Effector memory CD4-positive, alpha-beta T cell (primary cell): Measurements from ENCODE around the gene MLLT1.

ENCODE experiments used
- DNase-seq, 3 donors: peaks; one replicate each; pipeline ENCODE4 v3.0.0-alpha.2; 2020
- H3K27ac ChIP-seq: 2 replicates; pipeline ENCODE4 v1.7.0; 2013; ENCODE audit warnings: mild to moderate bottlenecking, low read length, moderate library complexity; ENCODE audit not compliant: insufficient read depth, poor library complexity, severe bottlenecking
- H3K27me3 ChIP-seq: replicated peaks from 2 replicates; pipeline ENCODE4 v1.7.0; 2013; ENCODE audit warnings: mild to moderate bottlenecking, low read length; ENCODE audit not compliant: insufficient read depth, control insufficient read depth, poor library complexity, severe bottlenecking
- H3K36me3 ChIP-seq: 2 replicates; pipeline ENCODE4 v1.7.0; 2013; ENCODE audit warnings: mild to moderate bottlenecking, low read length, moderate library complexity; ENCODE audit not compliant: control insufficient read depth, insufficient read depth
- H3K4me1 ChIP-seq: 2 replicates; pipeline ENCODE4 v1.7.0; 2013; ENCODE audit warnings: low read length, mild to moderate bottlenecking; ENCODE audit not compliant: control insufficient read depth, insufficient read depth, poor library complexity, severe bottlenecking
- H3K4me3 ChIP-seq: 2 replicates; pipeline ENCODE4 v1.7.0; 2013; ENCODE audit warnings: low read length, low read depth, mild to moderate bottlenecking; ENCODE audit not compliant: insufficient read depth, poor library complexity, severe bottlenecking
- H3K9me3 ChIP-seq: 2 replicates; pipeline ENCODE4 v1.7.0; 2013; ENCODE audit warnings: mild to moderate bottlenecking, low read length, moderate library complexity; ENCODE audit not compliant: control insufficient read depth

MLLT1 gene

DNA sequence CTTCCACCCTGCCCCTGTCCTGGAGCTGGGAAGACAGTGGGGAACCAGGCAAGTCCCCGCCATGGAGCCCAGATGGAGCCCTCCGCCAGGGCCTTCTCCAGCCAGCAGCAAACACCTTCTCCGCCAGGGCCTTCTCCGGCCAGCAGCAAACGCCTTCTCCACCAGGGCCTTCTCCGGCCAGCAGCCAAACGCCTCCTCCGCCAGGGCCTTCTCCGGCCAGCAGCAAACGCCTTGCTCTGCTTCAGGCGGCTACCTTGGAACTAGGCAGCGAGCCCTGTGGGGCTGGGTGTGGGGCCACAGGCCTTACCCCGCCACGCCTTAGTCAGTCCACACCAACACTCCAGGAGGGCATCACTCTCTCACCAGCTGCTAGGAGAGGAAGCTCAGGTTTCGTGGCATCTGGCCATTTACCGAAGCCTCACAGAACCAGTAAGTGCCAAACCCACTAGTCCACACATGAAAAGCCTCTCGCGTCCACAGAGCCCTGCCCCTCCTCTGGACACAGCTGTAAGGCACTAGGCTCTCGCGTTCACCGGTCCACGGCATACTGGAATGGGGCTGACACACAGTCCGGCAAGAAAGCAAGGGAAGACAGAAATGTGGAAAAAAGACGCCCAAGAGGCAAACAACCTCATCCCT lies 41.0 kb downstream of the MLLT1 start:
- Histone ChIP-seq H3K36me3 (no peaks in the 10 kb centered on the region), H3K27ac (no peak overlapping the region), H3K4me3 (no peak overlapping the region), H3K4me1 (peaks cover 10% of the 10 kb centered on the region), H3K27me3 (no peaks in the 10 kb centered on the region), H3K9me3 (no peaks in the 10 kb centered on the region)
- DNase-seq = no peak

DNA sequence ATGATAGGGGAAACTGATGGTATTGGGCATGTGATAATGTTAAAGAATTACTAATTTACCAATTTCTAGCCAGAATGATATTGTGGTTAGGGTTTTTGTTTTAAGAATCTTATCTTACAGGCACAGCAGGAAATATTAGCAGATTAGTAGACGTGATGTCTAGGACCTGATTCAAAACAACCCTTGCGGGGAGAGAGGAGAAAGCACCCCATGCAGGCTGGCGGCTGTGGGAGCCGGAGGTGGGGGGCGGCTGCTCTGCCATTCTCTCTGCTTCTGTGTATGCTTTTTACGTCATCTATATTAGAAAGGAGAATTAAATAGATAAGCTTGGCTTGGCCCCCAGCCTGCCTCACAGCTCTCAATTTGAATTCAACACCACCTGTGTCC lies 41.5 kb downstream of the MLLT1 start:
- Histone ChIP-seq H3K27ac (no peak overlapping the region), H3K9me3 (no peaks in the 10 kb centered on the region), H3K36me3 (no peaks in the 10 kb centered on the region), H3K27me3 (no peaks in the 10 kb centered on the region), H3K4me1 (peaks cover 10% of the 10 kb centered on the region), H3K4me3 (no peak overlapping the region)
- no peak for DNase-seq

DNA sequence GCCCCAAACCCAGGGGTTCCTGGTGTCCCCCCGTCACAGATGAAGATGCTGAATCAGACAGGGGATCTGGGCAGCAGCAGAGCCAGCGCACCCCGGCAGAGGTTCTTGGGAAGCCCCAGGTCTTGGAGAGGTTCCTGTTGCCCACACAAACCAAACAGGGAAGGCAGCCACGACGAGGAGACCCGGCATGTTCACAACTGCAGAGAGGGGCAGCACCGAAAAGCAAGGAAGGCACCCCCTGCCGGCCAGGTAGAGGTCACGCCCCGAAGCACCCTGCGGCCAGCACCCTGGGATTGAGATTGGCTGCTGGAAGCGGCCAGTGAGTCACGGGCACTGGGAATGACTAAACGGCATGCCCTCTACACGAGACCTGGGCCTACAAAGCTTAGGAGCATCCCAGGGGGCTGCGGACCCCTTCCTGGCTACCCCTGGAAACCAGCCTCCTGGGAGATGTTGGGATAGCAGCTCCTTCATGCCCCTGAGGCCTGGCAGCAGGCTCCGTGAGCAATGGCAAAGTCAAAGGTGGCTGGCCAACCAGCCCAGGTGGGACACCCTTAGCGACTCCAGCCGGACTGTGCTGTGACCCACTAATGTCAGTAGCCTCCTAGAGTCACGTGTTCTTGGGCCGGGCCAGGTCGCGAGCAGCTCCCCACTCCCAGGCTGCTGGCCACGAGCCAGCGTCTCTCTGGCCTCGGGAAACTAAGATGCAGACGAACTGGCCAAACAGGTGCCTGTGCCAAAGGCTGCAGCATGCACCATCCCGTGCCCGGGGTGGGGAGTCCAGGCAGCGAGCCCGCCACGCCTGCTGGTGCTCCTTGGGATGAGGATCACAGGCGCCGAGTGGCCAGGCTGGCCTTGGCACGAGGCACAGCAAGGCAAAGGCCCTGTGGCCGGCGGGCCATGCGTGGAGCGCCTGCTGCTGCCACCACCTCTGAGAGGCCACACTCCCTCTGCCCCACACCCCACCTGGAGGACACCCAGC lies 43.2 kb downstream of the MLLT1 start:
- no peak overlapping the region for H3K4me3 ChIP-seq
- H3K27me3 ChIP-seq = no peaks in the 10 kb centered on the region
- H3K9me3 ChIP-seq = no peaks in the 10 kb centered on the region
- no peak for DNase-seq
- H3K4me1 ChIP-seq = peaks cover 10% of the 10 kb centered on the region
- H3K27ac ChIP-seq = no peak overlapping the region
- no peaks in the 10 kb centered on the region for H3K36me3 ChIP-seq

DNA sequence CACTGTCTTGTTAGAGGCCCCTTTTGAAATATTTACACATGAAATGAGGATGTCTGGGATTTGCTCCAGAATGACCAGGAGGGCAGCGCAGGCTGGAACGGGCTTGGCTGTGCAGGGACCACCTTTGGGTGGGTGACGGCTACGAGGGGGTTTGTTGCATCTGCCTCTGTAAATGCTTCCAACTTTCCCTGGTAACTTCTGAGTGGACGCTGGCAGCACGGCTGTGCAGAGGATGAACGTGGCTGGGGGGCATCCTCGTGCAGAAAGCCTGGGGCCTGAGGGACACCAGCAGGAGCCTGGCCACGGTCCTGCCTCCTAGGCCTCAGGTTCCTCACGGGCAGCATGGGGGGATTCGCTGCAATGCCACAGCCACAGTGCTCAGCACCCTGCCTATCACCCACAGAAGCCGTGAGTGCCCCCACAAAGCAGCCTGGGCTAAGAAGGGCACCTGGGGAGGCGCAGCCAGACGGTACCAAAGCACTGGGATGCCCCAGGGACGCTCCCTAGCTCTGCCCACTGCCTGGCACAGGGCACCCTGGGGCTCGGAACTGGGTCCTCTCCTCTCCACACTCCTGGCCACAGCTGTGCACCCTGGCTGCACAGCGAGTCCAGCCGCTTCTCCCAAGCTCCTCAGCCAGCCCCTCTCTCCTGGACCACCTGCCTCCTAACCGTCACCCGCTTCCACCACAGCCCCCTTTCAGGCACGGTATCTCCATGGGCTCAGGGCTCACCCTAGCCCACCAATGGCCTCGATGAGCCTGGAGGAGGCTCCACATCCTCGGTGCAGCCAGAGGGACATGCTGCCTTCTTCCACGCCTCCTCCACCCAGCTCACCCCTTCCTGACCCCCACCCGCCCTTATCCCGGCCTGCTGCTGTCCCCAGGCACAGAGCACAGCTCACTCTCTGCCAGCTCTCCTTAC lies 44.5 kb downstream of the MLLT1 start:
- Histone ChIP-seq H3K27me3 (no peaks in the 10 kb centered on the region), H3K4me3 (no peak overlapping the region), H3K9me3 (no peaks in the 10 kb centered on the region), H3K27ac (no peak overlapping the region), H3K4me1 (peaks cover 8% of the 10 kb centered on the region), H3K36me3 (no peaks in the 10 kb centered on the region)
- DNase-seq = no peak

DNA sequence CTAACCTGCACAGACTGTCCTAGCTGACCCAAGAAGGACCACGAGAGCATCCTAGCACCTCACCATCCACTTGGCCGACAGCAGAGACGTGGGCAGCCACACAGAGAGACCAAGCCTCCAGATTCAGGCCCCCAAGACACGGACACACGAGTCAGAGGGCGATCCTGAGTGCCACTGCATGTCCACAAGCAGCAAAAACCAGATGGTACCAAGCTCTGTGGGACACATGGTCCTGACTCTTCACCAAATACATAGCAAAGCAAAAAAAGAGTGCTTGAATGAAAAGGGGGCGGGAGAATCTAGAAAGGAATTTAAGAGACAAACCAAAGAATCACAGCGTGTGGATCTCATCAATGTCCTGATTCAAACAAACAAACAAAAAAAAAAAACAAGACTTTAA lies 45.2 kb downstream of the MLLT1 start:
- no peak overlapping the region for H3K4me3 ChIP-seq
- H3K9me3 ChIP-seq = no peaks in the 10 kb centered on the region
- DNase-seq = no peak
- no peaks in the 10 kb centered on the region for H3K27me3 ChIP-seq
- no peaks in the 10 kb centered on the region for H3K36me3 ChIP-seq
- H3K4me1 ChIP-seq = peaks cover 6% of the 10 kb centered on the region
- no peak overlapping the region for H3K27ac ChIP-seq

DNA sequence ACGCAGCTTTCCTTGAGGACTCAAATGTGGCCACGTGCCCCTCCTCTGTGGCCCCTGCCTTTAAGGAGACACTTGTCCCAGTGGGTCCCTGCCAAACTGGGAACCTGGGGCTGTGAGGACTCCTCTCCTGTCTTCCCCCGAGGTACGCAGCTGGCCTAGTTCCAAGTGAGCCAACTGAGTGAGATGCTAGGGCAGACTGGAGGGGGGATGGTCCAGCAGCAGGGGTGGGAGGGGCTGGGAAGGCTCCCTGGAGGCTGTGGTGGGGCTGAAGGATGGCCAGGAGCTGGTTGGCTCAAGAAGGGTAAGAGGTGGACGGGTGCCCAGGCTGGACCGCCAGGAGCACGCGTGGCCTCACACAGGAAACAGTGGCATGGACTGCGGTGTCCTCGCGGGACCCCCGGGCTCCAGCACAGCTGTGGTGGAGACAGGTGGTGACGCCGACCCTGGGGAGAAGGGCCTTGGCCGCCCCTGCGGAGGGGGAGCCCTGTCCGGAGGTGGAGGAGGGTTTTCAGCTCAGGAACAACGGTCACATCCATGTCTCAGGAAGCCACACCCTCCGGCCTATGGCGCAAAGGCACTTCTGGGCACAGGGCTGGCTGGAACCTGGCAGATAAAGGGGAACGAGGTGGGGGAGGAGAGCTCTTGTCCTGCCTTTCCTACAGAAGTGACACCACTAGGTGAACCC lies 45.8 kb downstream of the MLLT1 start:
- Histone ChIP-seq H3K27ac (no peak overlapping the region), H3K4me1 (peaks cover 6% of the 10 kb centered on the region), H3K9me3 (no peaks in the 10 kb centered on the region), H3K4me3 (no peak overlapping the region), H3K27me3 (no peaks in the 10 kb centered on the region), H3K36me3 (no peaks in the 10 kb centered on the region)
- no peak for DNase-seq

DNA sequence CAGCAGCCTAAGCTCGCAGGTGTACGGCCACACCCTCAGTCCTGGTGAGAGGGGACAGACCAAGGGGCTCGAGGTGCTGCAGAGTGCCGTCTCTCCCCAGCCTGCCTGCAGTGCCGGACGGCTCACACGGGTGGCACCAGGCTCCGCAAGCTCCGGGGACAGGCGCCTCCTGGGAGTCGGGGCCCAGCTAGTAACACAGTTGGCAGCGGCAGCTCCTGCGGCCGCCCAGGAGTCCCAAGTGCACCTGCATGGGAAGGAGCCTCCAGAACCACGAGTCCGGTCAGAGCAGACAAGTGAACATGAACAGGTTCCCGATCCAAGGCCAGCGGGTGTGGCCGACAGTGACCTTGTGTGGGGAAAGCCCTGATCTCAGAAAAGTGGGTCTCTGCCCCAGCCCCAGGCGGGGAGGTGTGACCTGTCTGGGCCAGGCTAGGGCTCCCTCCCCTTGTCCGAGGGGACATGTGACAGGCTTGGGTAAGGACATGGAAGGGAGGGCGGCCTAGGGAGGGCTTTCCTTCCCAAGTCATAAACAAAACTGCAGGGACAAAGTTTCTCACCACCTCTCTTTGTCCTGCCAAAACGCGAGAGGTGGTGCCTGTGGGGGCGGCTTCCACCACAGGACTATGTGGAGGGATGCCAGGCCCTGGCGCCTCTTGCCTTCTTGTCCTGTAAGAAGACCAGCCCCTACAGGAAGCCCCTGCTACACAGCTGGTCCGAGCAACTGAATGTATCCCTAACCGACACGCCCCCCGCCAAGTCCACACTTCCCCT lies 46.5 kb downstream of the MLLT1 start:
- DNase-seq = no peak
- no peaks in the 10 kb centered on the region for H3K36me3 ChIP-seq
- H3K4me3 ChIP-seq = no peak overlapping the region
- H3K27ac ChIP-seq = no peak overlapping the region
- no peaks in the 10 kb centered on the region for H3K27me3 ChIP-seq
- H3K4me1 ChIP-seq = peaks cover 6% of the 10 kb centered on the region
- H3K9me3 ChIP-seq = no peaks in the 10 kb centered on the region

DNA sequence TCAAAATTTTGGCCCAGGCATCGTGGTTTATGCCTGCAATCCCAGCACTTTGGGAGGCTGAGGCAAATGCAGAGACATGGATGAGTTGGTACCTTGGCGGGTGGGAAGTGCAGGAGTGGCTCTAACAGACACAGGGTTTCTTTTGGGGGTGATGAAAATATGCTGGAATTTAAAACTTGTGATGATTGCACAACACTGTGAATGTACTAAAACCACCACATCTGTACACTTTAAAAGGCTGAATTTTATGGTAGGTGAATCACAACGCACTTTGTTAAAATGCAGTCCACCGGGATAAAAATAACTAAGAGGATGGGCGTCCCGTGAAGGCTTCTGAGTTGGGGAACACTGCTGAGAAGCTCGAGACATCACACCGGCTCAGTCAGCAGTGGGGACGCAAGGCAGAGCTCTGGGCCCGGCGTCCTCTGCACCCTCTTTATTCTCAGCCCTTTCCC lies 47.1 kb downstream of the MLLT1 start:
- peaks cover under 1% of the 10 kb centered on the region for H3K4me1 ChIP-seq
- no peaks in the 10 kb centered on the region for H3K9me3 ChIP-seq
- H3K4me3 ChIP-seq = no peak overlapping the region
- H3K27ac ChIP-seq = no peak overlapping the region
- H3K27me3 ChIP-seq = no peaks in the 10 kb centered on the region
- H3K36me3 ChIP-seq = peaks cover 2% of the 10 kb centered on the region
- no peak for DNase-seq

DNA sequence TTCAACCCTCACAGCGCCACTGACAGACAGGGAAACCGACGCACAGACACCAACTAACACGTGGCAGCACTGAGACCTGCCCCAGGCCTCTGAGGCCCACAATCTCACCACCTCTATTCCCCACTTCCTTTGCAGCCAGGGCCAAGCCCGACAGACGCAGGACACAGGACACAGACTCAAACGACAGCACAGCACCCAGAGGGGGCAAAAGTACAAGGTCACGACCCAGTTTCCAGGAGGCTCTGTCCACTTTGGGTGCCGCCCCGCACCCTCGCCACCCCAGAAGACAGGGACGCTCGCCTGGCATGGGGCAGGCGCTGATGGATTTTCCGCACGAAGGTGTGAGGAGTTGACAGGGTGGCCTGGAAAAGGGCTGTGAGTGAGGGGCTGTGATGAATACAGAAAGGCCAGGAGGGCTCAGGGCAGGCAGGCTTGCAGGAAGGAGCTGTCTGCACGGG lies 48.8 kb downstream of the MLLT1 start:
- Histone ChIP-seq H3K36me3 (peaks cover 18% of the 10 kb centered on the region), H3K9me3 (no peaks in the 10 kb centered on the region), H3K4me1 (no peaks in the 10 kb centered on the region), H3K27me3 (no peaks in the 10 kb centered on the region), H3K4me3 (no peak overlapping the region), H3K27ac (no peak overlapping the region)
- DNase-seq = no peak
